GM12872 (cell line): ENCODE measurements around the gene RAD52.

Source experiments
- TF ChIP-seq, protein P1 (sequence below): IDR thresholded peaks from 3 replicates; pipeline ENCODE4 v1.5.1; 2011; ENCODE audit warnings: low read depth, mild to moderate bottlenecking, low read length, moderate library complexity; ENCODE audit not compliant: insufficient read depth

Gene RAD52

GRCh38 chr12:885701-886100, 63.8 kb downstream of the RAD52 start:
- TF ChIP-seq, protein P1, sequence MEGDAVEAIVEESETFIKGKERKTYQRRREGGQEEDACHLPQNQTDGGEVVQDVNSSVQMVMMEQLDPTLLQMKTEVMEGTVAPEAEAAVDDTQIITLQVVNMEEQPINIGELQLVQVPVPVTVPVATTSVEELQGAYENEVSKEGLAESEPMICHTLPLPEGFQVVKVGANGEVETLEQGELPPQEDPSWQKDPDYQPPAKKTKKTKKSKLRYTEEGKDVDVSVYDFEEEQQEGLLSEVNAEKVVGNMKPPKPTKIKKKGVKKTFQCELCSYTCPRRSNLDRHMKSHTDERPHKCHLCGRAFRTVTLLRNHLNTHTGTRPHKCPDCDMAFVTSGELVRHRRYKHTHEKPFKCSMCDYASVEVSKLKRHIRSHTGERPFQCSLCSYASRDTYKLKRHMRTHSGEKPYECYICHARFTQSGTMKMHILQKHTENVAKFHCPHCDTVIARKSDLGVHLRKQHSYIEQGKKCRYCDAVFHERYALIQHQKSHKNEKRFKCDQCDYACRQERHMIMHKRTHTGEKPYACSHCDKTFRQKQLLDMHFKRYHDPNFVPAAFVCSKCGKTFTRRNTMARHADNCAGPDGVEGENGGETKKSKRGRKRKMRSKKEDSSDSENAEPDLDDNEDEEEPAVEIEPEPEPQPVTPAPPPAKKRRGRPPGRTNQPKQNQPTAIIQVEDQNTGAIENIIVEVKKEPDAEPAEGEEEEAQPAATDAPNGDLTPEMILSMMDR: no peak

GRCh38 chr12:884746-885414, 64.6 kb downstream of the RAD52 start:
- TF ChIP-seq, protein P1: no peak

GRCh38 chr12:880656-881055, 68.8 kb downstream of the RAD52 start:
- TF ChIP-seq, protein P1: no peak

DNA sequence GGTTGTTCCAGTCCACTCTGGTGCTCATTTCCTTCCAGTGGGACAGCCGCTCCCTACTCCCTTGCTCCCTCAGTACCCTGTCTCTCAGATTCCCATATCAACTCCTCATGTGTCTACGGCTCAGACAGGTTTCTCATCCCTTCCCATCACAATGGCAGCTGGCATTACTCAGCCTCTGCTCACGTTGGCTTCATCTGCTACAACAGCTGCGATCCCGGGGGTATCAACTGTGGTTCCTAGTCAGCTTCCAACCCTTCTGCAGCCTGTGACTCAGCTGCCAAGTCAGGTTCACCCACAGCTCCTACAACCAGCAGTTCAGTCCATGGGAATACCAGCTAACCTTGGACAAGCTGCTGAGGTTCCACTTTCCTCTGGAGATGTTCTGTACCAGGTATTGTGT, 69.9 kb downstream of the RAD52 start:
- TF ChIP-seq, protein P1: no peak

GRCh38 chr12:873954-874353, 75.5 kb downstream of the RAD52 start:
- TF ChIP-seq, protein P1: no peak

GRCh38 chr12:870378-870777, 79.1 kb downstream of the RAD52 start:
- TF ChIP-seq, protein P1: no peak

- TF ChIP-seq, protein P1: no peak
These were observed 80.8 kb downstream of the RAD52 start for GRCh38 chr12:868722-869121.

GRCh38 chr12:867905-868304, 81.6 kb downstream of the RAD52 start:
- TF ChIP-seq, protein P1: no peak
